Tibial nerve (tissue), 4 donors: ENCODE data around the gene MRPL44. TPM values are rescaled to one million over a fixed set of nuclear protein-coding genes. Genes with fewer than 3 reads are reported as not detected.
"Not testable (repeated sequence)": the region's sequence is repeated elsewhere in the genome, so short reads cannot be mapped to it uniquely, and the experiment has no call there.

Source experiments
- DNase-seq, 2 donors: peaks; one replicate each; pipeline ENCODE4 v3.0.0-alpha.2; 2019; ENCODE audit warnings: low spot score in 2 of 2
- H3K27ac ChIP-seq, 4 donors: fragments of 200-600 bp; sonication (generic) in 3 of 4; one replicate each; pipeline ENCODE4 v1.5.1; 2017 to 2019; ENCODE audit warnings: mild to moderate bottlenecking in 1 of 4
- H3K27me3 ChIP-seq, 2 donors: fragments of 200-600 bp; sonication (generic) in 1 of 2; one replicate each; pipeline versions ENCODE4 v1.5.1 to v1.6.0; 2017 to 2019
- H3K36me3 ChIP-seq, 3 donors: fragments of 200-600 bp; sonication (generic); one replicate each; pipeline ENCODE4 v1.5.1; 2018 to 2019
- H3K4me1 ChIP-seq, 4 donors: fragments of 200-600 bp; sonication (generic) in 3 of 4; one replicate each; pipeline ENCODE4 v1.5.1; 2017 to 2019
- H3K4me3 ChIP-seq, 4 donors: fragments of 200-600 bp; sonication (generic) in 3 of 4; one replicate each; pipeline ENCODE4 v1.5.1; 2017 to 2019; ENCODE audit warnings: mild to moderate bottlenecking in 1 of 4, moderate library complexity in 1 of 4
- H3K9me3 ChIP-seq, 4 donors: fragments of 200-600 bp; sonication (generic) in 3 of 4; one replicate each; pipeline ENCODE4 v1.5.1; 2017 to 2019
- EP300 ChIP-seq, 2 donors: sonication (generic); formaldehyde crosslinking; IDR thresholded peaks; one replicate each; pipeline ENCODE4 v1.6.1; 2017; ENCODE audit warnings: antibody characterized with exemption in 2 of 2, mild to moderate bottlenecking in 1 of 2
- POLR2A ChIP-seq, 2 donors: fragments of 450-650 bp; IDR thresholded peaks; one replicate each; pipeline ENCODE4 v1.6.1; 2017; ENCODE audit warnings: antibody characterized with exemption in 2 of 2, mild to moderate bottlenecking in 2 of 2, moderate library complexity in 2 of 2
- WGBS, 2 donors: methylation state at CpG; one replicate each; pipeline ENCODE4 v1.1.5; 2018; 5-methylcytosine and 5-hydroxymethylcytosine counted together
- total RNA-seq, 4 donors: library from RNA; depleted of rRNA; stranded (reverse); fragments of >200 nt; gene quantifications; one replicate each; pipeline ENCODE4 v1.1.0, GENCODE V29; 2016
- TF ChIP-seq, protein P1 (sequence below), 5 experiments: fragments of 200-600 bp in 3 of 5; fragments of 450-650 bp in 2 of 5; sonication (generic) in 3 of 5; IDR thresholded peaks; one replicate each; pipeline ENCODE4 v1.5.1; 2016 to 2019; ENCODE audit warnings: antibody characterized with exemption in 5 of 5, mild to moderate bottlenecking in 3 of 5, moderate library complexity in 2 of 5

MRPL44 gene
- total RNA-seq, 4 donors from 2014 or later, result 17.7 to 27.3 (median 20.2) TPM

- no peak for DNase-seq
- 62 to 68% methylated on average over 5 of the region's 5 CpGs for WGBS, 2 donors
- Histone ChIP-seq H3K27me3 (no peaks in the 10 kb centered on the region), H3K4me1 (peaks cover 0 to 74% (median 39%) of the 10 kb centered on the region in 4 donors), H3K4me3 (no peak overlapping the region), H3K9me3 (no peaks in the 10 kb centered on the region), H3K36me3 (no peaks in the 10 kb centered on the region), H3K27ac (peak overlapping the region in 2 of 4 donors; percentile 5 to 28)
- TF ChIP-seq EP300 (IDR thresholded peaks at IDR 0.05), result no peak
Observed at GRCh38 chr2:223936862-223937326, 20.4 kb upstream of the MRPL44 start.

DNA sequence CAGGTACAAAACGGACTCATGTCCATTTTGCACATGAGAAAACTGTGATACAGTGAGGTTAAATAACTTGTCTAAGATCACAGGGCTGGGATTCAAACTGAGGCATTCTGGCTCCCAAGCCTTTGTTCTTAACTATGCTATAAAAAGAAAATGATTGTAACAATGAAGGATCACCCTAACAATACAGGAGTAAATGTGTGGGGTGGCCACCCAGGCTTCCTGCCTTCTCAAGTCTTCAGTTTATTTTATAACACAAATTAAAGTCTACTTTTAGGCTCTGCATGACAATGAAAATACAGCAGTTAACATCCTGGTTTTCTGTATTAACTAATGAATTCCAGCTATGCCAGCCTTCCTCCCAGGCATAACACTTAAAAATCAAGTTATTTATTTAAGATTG, 19.7 kb upstream of the MRPL44 start:
- H3K4me1 ChIP-seq, result peaks cover 0 to 77% (median 41%) of the 10 kb centered on the region in 4 donors
- 0% methylated on average over 1 of the region's 1 CpG for WGBS, 2 donors

GRCh38 chr2:223939438-223939837, 17.8 kb upstream of the MRPL44 start:
- not testable (repeated sequence) for H3K27me3 ChIP-seq, DNase-seq, H3K36me3 ChIP-seq, H3K27ac ChIP-seq, H3K9me3 ChIP-seq, H3K4me3 ChIP-seq
- 47 to 65% methylated on average over 2 of the region's 2 CpGs for WGBS, 2 donors
- peaks cover 0 to 73% (median 38%) of the 10 kb centered on the region in 4 donors for H3K4me1 ChIP-seq

More for the DNA sequence above, 19.7 kb upstream of the MRPL44 start:
- H3K4me3 ChIP-seq, result no peak overlapping the region
- no peaks in the 10 kb centered on the region for H3K36me3 ChIP-seq
- no peaks in the 10 kb centered on the region for H3K9me3 ChIP-seq
- no peak for DNase-seq
- TF ChIP-seq, protein P1, sequence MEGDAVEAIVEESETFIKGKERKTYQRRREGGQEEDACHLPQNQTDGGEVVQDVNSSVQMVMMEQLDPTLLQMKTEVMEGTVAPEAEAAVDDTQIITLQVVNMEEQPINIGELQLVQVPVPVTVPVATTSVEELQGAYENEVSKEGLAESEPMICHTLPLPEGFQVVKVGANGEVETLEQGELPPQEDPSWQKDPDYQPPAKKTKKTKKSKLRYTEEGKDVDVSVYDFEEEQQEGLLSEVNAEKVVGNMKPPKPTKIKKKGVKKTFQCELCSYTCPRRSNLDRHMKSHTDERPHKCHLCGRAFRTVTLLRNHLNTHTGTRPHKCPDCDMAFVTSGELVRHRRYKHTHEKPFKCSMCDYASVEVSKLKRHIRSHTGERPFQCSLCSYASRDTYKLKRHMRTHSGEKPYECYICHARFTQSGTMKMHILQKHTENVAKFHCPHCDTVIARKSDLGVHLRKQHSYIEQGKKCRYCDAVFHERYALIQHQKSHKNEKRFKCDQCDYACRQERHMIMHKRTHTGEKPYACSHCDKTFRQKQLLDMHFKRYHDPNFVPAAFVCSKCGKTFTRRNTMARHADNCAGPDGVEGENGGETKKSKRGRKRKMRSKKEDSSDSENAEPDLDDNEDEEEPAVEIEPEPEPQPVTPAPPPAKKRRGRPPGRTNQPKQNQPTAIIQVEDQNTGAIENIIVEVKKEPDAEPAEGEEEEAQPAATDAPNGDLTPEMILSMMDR (IDR thresholded peaks at IDR 0.05), result no peak
- TF ChIP-seq POLR2A (IDR thresholded peaks at IDR 0.05), result no peak
- TF ChIP-seq EP300 (IDR thresholded peaks at IDR 0.05), result no peak
- no peak overlapping the region for H3K27ac ChIP-seq
- H3K27me3 ChIP-seq, result no peaks in the 10 kb centered on the region

- Histone ChIP-seq H3K4me1 (peaks cover 0 to 66% (median 29%) of the 10 kb centered on the region in 4 donors), H3K4me3 (no peak overlapping the region), H3K27ac (peak overlapping the region in 1 of 4 donors; percentile 11)
Observed at GRCh38 chr2:223941579-223942277, 15.5 kb upstream of the MRPL44 start.

DNA sequence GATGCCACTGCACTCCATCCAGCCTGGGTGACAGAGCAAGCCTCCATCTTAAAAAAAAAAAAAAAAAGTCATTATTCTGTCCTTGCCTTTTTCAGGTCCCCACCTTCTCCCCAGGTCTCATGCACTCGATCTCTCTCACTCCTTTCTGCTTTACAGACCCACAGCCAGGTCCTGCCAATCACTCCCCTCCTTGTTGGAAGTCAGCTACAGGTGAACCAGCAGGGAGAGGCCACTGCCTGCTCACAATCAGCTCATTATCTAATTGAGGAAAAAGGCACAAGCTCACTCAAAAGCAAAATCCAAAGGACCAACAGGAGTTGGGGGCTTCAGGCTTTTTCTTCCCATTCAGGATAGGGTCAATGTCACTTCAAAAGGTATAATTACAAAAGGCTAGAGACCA, 14.1 kb upstream of the MRPL44 start:
- Histone ChIP-seq H3K4me1 (peaks cover 0 to 59% (median 18%) of the 10 kb centered on the region in 4 donors), H3K9me3 (no peaks in the 10 kb centered on the region), H3K27ac (peak overlapping the region in 2 of 4 donors; percentile 98 to 99), H3K27me3 (no peaks in the 10 kb centered on the region), H3K4me3 (peak overlapping the region in 3 of 4 donors; percentile 98 to 100 (median 99)), H3K36me3 (no peaks in the 10 kb centered on the region)
- DNase-seq, result no peak
- WGBS, 2 donors, result 75 to 87% methylated on average over 1 of the region's 1 CpG
- TF ChIP-seq EP300 (IDR thresholded peaks at IDR 0.05), result no peak
- TF ChIP-seq, protein P1 (IDR thresholded peaks at IDR 0.05), result no peak
- no peak for TF ChIP-seq POLR2A (IDR thresholded peaks at IDR 0.05)

More at GRCh38 chr2:223941579-223942277, 15.5 kb upstream of the MRPL44 start:
- Histone ChIP-seq H3K9me3 (no peaks in the 10 kb centered on the region), H3K36me3 (no peaks in the 10 kb centered on the region), H3K27me3 (no peaks in the 10 kb centered on the region)
- WGBS, 2 donors, result 52 to 58% methylated on average over 12 of the region's 12 CpGs
- TF ChIP-seq EP300 (IDR thresholded peaks at IDR 0.05), result no peak
- TF ChIP-seq, protein P1 (IDR thresholded peaks at IDR 0.05), result no peak
- TF ChIP-seq POLR2A (IDR thresholded peaks at IDR 0.05), result no peak
- DNase-seq, result no peak

DNA sequence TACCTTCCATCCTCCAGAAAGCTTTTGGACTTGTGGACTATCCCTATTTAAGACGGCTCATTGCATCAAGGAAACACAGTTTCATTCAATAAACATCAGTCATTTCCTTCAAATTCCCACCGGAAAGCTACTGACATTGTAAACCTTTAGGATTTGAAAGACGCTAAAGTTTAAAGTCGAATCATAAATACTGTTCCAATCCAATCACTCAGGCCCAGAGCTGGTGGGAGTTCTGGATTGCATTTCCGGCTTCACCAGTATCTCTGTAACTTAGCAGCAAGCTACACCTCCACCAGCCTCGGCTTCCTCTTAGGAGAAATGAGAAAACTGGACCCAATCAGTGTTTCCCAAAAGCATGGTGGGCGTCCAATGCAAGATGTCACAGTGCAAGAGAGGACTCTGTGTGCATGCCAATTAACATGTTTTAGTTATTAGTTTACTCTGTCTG, 13.7 kb upstream of the MRPL44 start:
- peaks cover 0 to 55% (median 16%) of the 10 kb centered on the region in 4 donors for H3K4me1 ChIP-seq
- WGBS, 2 donors, result 13 to 16% methylated on average over 7 of the region's 7 CpGs
- no peaks in the 10 kb centered on the region for H3K9me3 ChIP-seq
- no peak for DNase-seq
- peak overlapping the region; percentile 98 to 100 (median 99) for H3K4me3 ChIP-seq
- TF ChIP-seq, protein P1 (IDR thresholded peaks at IDR 0.05), result no peak
- TF ChIP-seq EP300 (IDR thresholded peaks at IDR 0.05) (no peak), POLR2A (IDR thresholded peaks at IDR 0.05) (no peak)
- peak overlapping the region; percentile 88 to 99 (median 96) for H3K27ac ChIP-seq
- no peaks in the 10 kb centered on the region for H3K27me3 ChIP-seq
- no peaks in the 10 kb centered on the region for H3K36me3 ChIP-seq
